ENCODE measurements around the gene STK10.

Gene STK10

GRCh38 chr5:172188033-172188892, at the start of gene STK10:
TSS of gene STK10 (minus strand) at chr5:172188224. CDS start at chr5:172188042, 182 bp downstream.
- TF ChIP-seq CTCF (IDR thresholded peaks at IDR 0.05; ENCODE audit: control insufficient read depth, insufficient read depth, low read depth, low read length, missing control alignments): peak; percentile 81
- peak within 1 kb of the TSS; percentile 89 for H3K4me3 ChIP-seq (ENCODE audit: control insufficient read depth, low read depth, low read length)
- peak; percentile 72 for DNase-seq (ENCODE audit: low read depth)

- no peak overlapping the region for H3K4me3 ChIP-seq (ENCODE audit: control insufficient read depth, low read depth, low read length)
- no peak for TF ChIP-seq CTCF (IDR thresholded peaks at IDR 0.05; ENCODE audit: control insufficient read depth, insufficient read depth, low read depth, low read length, missing control alignments)
- no peak for DNase-seq (ENCODE audit: low read depth)
Observed at GRCh38 chr5:172235827-172236736, 48.1 kb upstream of the STK10 start.

GRCh38 chr5:172235132-172235780, 47.2 kb upstream of the STK10 start:
- no peak for DNase-seq (ENCODE audit: low read depth)
- TF ChIP-seq CTCF (IDR thresholded peaks at IDR 0.05; ENCODE audit: control insufficient read depth, insufficient read depth, low read depth, low read length, missing control alignments): no peak
- no peak overlapping the region for H3K4me3 ChIP-seq (ENCODE audit: control insufficient read depth, low read depth, low read length)

- no peak overlapping the region for H3K4me3 ChIP-seq (ENCODE audit: control insufficient read depth, low read depth, low read length)
- no peak for DNase-seq (ENCODE audit: low read depth)
- no peak for TF ChIP-seq CTCF (IDR thresholded peaks at IDR 0.05; ENCODE audit: control insufficient read depth, insufficient read depth, low read depth, low read length, missing control alignments)
Observed at GRCh38 chr5:172234031-172234430, 46.0 kb upstream of the STK10 start.

GRCh38 chr5:172229904-172230303, 41.9 kb upstream of the STK10 start:
- DNase-seq (ENCODE audit: low read depth): no peak
- no peak overlapping the region for H3K4me3 ChIP-seq (ENCODE audit: control insufficient read depth, low read depth, low read length)
- TF ChIP-seq CTCF (IDR thresholded peaks at IDR 0.05; ENCODE audit: control insufficient read depth, insufficient read depth, low read depth, low read length, missing control alignments): no peak

GRCh38 chr5:172224996-172225395, 37.0 kb upstream of the STK10 start:
- no peak for TF ChIP-seq CTCF (IDR thresholded peaks at IDR 0.05; ENCODE audit: control insufficient read depth, insufficient read depth, low read depth, low read length, missing control alignments)
- no peak overlapping the region for H3K4me3 ChIP-seq (ENCODE audit: control insufficient read depth, low read depth, low read length)
- no peak for DNase-seq (ENCODE audit: low read depth)
